NT2/D1 (cell line): ENCODE measurements around the gene ROGDI.

Experiments
- DNase-seq: peaks from one replicate; pipeline ENCODE4 v3.0.0-alpha.2; 2011; ENCODE audit warnings: low read depth, low spot score
- H3K27me3 ChIP-seq: 2 replicates; pipeline ENCODE4 v1.6.0; 2011; ENCODE audit warnings: mild to moderate bottlenecking; ENCODE audit not compliant: insufficient read length, insufficient read depth
- H3K36me3 ChIP-seq: 2 replicates; pipeline ENCODE4 v1.6.1; 2011; ENCODE audit warnings: mild to moderate bottlenecking, low read length, mixed read lengths; ENCODE audit not compliant: insufficient read depth, insufficient read length
- H3K4me1 ChIP-seq: 2 replicates; pipeline ENCODE4 v1.5.1; 2011; ENCODE audit not compliant: insufficient read depth, insufficient read length
- H3K4me3 ChIP-seq: 2 replicates; pipeline ENCODE4 v1.5.1; 2011; ENCODE audit warnings: low read depth; ENCODE audit not compliant: insufficient read length
- H3K9ac ChIP-seq: 2 replicates; pipeline ENCODE4 v1.6.0; 2011; ENCODE audit warnings: low read depth; ENCODE audit not compliant: insufficient read length
- H3K9me3 ChIP-seq: 2 replicates; pipeline ENCODE4 v1.5.1; 2011; ENCODE audit warnings: mild to moderate bottlenecking, low read length; ENCODE audit not compliant: insufficient read depth
- SUZ12 ChIP-seq: IDR thresholded peaks from 2 replicates; pipeline ENCODE4 v1.6.1; 2011; ENCODE audit not compliant: insufficient read length, insufficient read depth; ENCODE audit errors: extremely low read depth
- YY1 ChIP-seq: IDR thresholded peaks from 2 replicates; pipeline ENCODE4 v1.6.1; 2011; ENCODE audit not compliant: insufficient read length, insufficient read depth
- ZNF274 ChIP-seq: IDR thresholded peaks from 2 replicates; pipeline ENCODE4 v1.6.1; 2011; ENCODE audit warnings: mild to moderate bottlenecking, low read depth, low read length

The ROGDI gene

DNA sequence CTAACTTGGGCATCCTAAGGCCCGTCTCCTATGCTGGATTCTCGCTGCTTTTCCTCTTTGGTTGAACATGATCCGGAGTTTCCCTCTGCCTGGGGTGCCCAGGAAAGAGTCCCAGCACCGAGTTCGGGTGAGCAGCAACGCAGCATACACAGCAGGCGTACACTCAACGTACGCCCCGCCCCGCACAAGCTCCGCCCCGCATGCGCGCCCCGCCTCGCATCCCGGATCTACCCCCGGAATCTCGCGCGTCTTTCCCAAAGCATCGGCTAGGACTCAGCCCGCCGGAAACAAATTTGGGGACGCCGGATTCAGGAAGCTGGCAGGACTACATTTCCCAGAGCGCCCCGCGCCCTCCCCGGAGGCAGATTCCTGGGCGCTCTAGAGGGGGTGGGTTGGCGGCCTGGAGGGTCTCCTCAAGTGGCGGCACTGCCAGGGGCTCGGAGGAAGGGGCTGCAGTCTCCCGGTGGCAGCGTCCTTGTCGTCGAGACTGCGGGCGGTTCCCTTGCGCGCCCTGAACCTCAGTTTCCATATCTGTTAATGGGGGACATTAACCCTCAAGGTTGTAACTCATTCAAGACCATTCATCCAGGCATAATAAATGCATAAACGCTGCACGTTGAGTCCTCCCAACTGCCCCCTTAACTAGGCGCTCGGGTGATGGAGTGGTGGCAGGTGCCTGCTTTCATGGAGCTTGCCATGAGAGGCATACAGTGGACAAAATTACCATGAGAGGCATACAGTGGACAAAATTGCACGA lies 33.7 kb downstream of the ROGDI start:
- H3K27me3 ChIP-seq: no peaks in the 10 kb centered on the region
- TF ChIP-seq ZNF274 (no peak), SUZ12 (no peak), YY1 (no peak)
- no peaks in the 10 kb centered on the region for H3K9me3 ChIP-seq
- H3K9ac ChIP-seq: peak overlapping the region; percentile 85
- peaks cover 13% of the 10 kb centered on the region for H3K4me1 ChIP-seq
- H3K4me3 ChIP-seq: peak overlapping the region; percentile 94
- H3K36me3 ChIP-seq: peaks cover 21% of the 10 kb centered on the region
- DNase-seq: peak; percentile 97

DNA sequence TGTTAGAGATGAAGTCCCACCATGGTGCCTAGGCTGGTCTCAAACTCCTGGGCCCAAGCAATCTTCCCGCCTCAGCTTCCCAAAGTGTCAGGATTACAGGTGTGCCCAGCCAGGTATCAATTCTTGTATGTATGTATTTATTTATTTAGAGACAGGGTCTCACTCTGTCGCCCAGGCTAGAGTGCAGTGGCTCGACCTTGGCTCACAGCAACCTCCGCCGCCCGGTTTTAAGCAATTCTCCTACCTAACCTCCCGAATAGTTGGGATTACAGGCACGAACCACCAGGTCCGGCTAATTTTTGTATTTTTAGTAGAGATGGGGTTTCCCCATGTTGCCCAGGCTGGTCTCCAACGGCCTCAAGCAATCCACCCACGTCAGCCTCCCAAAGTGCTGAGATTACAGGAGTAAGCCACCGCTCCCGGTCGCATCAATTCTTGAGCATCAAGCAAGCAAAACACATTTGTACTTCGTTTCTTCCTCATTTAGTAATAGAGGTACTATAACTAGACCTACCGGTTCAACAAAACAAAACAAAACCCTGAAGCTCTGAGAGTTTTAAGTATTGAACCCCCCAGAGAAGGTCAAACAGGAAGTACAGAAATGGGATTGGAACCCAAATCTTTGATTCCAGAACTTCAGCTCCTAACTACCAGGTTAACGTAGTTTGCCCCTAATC lies 34.4 kb downstream of the ROGDI start:
- peak overlapping the region; percentile 85 for H3K9ac ChIP-seq
- peak overlapping the region; percentile 94 for H3K4me3 ChIP-seq
- no peak for DNase-seq
- peaks cover 13% of the 10 kb centered on the region for H3K4me1 ChIP-seq
- TF ChIP-seq YY1: no peak
- no peak for TF ChIP-seq ZNF274
- TF ChIP-seq SUZ12: no peak
- H3K27me3 ChIP-seq: no peaks in the 10 kb centered on the region
- peaks cover 28% of the 10 kb centered on the region for H3K36me3 ChIP-seq
- no peaks in the 10 kb centered on the region for H3K9me3 ChIP-seq

GRCh38 chr16:4766875-4767628 lies 35.4 kb downstream of the ROGDI start, which contains the start of gene ZNF500:
Gene ZNF500, minus strand, starts transcription at chr16:4767162. Its CDS starts 1,184 bp downstream, at chr16:4765978.
- peak within 1 kb of the TSS; percentile 94 for H3K4me3 ChIP-seq
- peaks cover 37% of the 10 kb centered on the region for H3K36me3 ChIP-seq
- no peaks in the 10 kb centered on the region for H3K9me3 ChIP-seq
- H3K4me1 ChIP-seq: peaks cover 13% of the 10 kb centered on the region
- peak; percentile 96 for DNase-seq
- no peaks in the 10 kb centered on the region for H3K27me3 ChIP-seq
- TF ChIP-seq YY1: no peak
- no peak for TF ChIP-seq ZNF274
- no peak for TF ChIP-seq SUZ12
- H3K9ac ChIP-seq: peak within 1 kb of the TSS; percentile 98

GRCh38 chr16:4765511-4766474 lies 36.6 kb downstream of the ROGDI start:
- no peak for DNase-seq
- no peaks in the 10 kb centered on the region for H3K27me3 ChIP-seq
- H3K36me3 ChIP-seq: peaks cover 47% of the 10 kb centered on the region
- peaks cover 13% of the 10 kb centered on the region for H3K4me1 ChIP-seq
- peak overlapping the region; percentile 94 for H3K4me3 ChIP-seq
- H3K9ac ChIP-seq: peak overlapping the region; percentile 98
- TF ChIP-seq YY1 (no peak), SUZ12 (no peak), ZNF274 (no peak)
- no peaks in the 10 kb centered on the region for H3K9me3 ChIP-seq

GRCh38 chr16:4763791-4764190 lies 38.6 kb downstream of the ROGDI start:
- no peak for TF ChIP-seq YY1
- no peak for TF ChIP-seq ZNF274
- no peak for TF ChIP-seq SUZ12
- DNase-seq: no peak
- peaks cover 64% of the 10 kb centered on the region for H3K36me3 ChIP-seq
- peaks cover 8% of the 10 kb centered on the region for H3K4me1 ChIP-seq
- H3K27me3 ChIP-seq: no peaks in the 10 kb centered on the region
- no peak overlapping the region for H3K4me3 ChIP-seq
- no peaks in the 10 kb centered on the region for H3K9me3 ChIP-seq
- H3K9ac ChIP-seq: peak overlapping the region; percentile 38

- no peak for DNase-seq
Observed at GRCh38 chr16:4762205-4762604, 40.2 kb downstream of the ROGDI start.

More at GRCh38 chr16:4762205-4762604, 40.2 kb downstream of the ROGDI start:
- no peaks in the 10 kb centered on the region for H3K9me3 ChIP-seq
- H3K4me1 ChIP-seq: peaks cover 8% of the 10 kb centered on the region
- H3K27me3 ChIP-seq: no peaks in the 10 kb centered on the region
- no peak overlapping the region for H3K9ac ChIP-seq
- peaks cover 77% of the 10 kb centered on the region for H3K36me3 ChIP-seq
- no peak for TF ChIP-seq YY1
- no peak for TF ChIP-seq ZNF274
- no peak for TF ChIP-seq SUZ12
- H3K4me3 ChIP-seq: no peak overlapping the region
